Measurements from ENCODE around the gene GPR37. TPM values are rescaled to one million over a fixed set of nuclear protein-coding genes. Genes with fewer than 3 reads are reported as not detected.

GPR37 gene, protein sequence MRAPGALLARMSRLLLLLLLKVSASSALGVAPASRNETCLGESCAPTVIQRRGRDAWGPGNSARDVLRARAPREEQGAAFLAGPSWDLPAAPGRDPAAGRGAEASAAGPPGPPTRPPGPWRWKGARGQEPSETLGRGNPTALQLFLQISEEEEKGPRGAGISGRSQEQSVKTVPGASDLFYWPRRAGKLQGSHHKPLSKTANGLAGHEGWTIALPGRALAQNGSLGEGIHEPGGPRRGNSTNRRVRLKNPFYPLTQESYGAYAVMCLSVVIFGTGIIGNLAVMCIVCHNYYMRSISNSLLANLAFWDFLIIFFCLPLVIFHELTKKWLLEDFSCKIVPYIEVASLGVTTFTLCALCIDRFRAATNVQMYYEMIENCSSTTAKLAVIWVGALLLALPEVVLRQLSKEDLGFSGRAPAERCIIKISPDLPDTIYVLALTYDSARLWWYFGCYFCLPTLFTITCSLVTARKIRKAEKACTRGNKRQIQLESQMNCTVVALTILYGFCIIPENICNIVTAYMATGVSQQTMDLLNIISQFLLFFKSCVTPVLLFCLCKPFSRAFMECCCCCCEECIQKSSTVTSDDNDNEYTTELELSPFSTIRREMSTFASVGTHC
- not detected in 2 replicates for total RNA-seq

DNA sequence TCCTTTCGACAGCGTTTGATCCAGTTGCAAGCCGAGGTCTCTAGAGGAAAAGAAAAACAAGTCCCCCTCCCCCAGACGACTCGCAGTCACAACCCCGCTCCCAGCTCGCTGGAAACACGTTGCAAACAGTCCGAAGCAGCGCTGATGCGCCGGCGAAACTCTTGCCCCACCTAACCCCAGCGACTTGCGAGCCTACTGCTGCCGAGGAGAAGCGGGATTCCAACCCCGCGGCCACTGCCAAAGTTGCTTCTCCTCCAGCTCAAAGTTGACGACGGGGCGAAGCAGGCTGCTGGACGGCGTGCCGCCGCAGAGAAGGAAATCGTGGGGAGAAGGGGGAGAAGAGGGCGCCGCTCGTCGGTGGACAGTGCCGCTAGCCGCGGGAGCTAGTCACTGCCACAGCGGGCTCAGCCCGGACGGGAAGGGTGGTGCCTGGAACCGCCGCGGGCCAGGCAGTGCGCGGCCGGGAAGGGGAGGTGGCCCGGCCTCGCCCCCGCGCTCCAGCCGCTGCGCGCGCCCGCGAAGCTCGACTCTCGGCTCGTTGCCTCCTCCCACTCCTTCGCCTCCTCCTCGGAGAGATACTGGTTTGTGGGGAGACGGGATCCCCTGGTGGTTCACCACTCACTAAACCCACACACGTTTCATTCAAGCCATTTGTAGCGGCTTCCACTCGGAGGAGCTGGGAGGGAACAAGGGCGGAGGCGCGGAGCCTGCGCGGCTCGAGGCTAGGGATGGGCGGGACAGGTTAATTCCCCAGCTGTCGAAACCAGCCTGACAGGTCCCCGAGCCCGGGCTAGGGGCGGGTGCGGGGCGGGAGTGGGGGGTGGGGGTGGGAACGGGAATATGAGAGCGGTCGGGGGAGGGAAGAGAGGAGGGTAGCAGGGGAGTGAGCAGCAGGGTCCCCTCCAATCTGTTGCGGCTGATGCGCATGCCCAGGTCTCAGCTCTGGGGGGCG is at the start of gene GPR37:
Gene GPR37, minus strand, starts transcription at position 392 of the 952 bp plus-strand sequence. CDS start 816 bp downstream, outside the sequence.
- peak within 1 kb of the TSS; percentile 79 for H3K4me3 Mint-ChIP-seq (ENCODE audit: low read depth)
- H3K4me1 Mint-ChIP-seq (ENCODE audit: low read depth): peaks cover 9% of the 10 kb centered on the region
- peaks cover 73% of the 10 kb centered on the region for H3K27me3 Mint-ChIP-seq (ENCODE audit: low read depth)
- no peaks in the 10 kb centered on the region for H3K36me3 Mint-ChIP-seq (ENCODE audit: low read depth)
- peak; percentile 14 for DNase-seq (ENCODE audit: low spot score)
- intact Hi-C loops (cut with micrococcal nuclease): no loop called here
- no peak within 1 kb of the TSS for H3K27ac Mint-ChIP-seq
- no peaks in the 10 kb centered on the region for H3K9me3 Mint-ChIP-seq

DNA sequence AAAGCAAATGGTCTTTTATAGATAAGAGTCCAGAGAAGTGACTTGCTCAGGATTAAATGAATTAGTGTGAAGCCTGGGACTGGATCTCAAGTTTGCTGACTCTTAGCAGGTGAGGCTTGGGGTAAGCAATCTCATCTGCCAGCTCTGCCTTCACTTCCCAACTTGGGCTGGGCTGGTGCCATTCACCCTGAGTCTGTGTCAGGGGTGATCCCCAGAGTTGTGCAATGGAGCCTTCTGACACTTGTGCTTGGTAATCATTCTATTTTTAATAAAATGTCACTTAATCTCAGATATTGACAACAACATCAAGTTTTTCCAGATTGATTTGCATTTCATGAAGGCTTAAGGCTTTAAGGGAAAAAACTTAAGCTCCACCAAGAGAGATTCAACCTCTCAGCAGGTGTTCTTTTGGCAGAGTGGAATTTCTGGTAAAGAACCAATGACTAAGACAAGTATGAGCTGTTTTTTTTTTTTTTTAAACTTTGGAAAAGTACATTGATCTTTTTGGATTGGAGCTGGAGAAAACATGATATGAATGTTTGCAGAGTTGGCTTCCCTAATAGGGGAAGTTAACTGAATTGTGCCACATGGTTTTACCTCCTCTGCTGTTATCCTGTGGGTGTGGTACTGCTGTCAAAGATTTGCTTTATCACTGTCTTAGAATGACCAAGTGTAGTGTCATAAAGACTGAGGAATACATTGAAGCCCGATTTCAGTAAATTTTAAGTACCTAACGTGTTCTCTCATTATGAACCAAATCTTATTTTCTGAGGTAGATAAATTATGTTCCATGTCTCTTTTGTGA is 48.6 kb upstream of the GPR37 start:
- Mint-ChIP-seq H3K27ac (no peak overlapping the region), H3K9me3 (no peaks in the 10 kb centered on the region), H3K36me3 (ENCODE audit: low read depth) (no peaks in the 10 kb centered on the region), H3K27me3 (ENCODE audit: low read depth) (peaks cover 9% of the 10 kb centered on the region), H3K4me3 (ENCODE audit: low read depth) (no peak overlapping the region), H3K4me1 (ENCODE audit: low read depth) (no peaks in the 10 kb centered on the region)
- intact Hi-C loops (cut with micrococcal nuclease): no loop called here
- DNase-seq (ENCODE audit: low spot score): no peak

DNA sequence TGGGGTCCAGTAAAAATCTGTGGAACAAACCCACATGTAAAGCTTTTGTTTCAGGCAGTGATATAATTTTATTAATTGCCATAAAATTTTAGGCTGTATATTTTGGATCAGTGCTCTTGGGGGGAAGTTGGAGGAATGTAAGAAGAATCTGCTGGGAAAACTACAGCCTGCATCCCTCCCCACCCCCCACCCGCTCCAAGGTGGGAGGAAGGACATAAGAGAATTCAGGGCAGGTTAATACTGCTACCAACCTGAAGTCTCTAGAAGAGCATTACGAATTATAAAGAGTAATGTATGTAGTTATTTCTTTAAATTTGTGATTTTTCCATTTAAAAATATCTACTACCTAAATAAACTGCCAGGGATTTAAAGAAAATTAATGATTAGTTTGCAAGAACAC is 47.2 kb upstream of the GPR37 start:
- intact Hi-C loops (cut with micrococcal nuclease): no loop called here
- Mint-ChIP-seq H3K27ac (no peak overlapping the region), H3K27me3 (ENCODE audit: low read depth) (peaks cover 9% of the 10 kb centered on the region)

DNA sequence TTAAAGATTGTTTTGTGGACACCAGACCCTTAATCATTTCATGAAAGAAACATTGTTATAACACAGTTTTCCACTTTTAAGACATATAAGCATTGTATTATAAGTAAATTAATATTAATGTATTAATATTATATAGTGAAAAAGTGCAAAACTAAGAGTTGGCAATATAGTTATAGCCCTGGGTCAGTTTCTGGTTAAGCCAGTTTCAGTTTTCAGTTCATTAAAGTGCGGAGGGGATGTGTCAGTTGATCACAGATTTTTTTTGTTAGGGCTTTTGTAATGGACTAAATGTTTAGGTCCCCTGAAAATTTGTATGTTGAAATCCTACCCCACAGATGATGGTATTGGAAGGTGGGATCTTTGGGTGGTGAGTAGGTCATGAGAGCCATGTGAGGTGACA is 45.7 kb upstream of the GPR37 start:
- Mint-ChIP-seq H3K27ac (no peak overlapping the region), H3K4me3 (ENCODE audit: low read depth) (no peak overlapping the region), H3K36me3 (ENCODE audit: low read depth) (no peaks in the 10 kb centered on the region), H3K4me1 (ENCODE audit: low read depth) (no peaks in the 10 kb centered on the region), H3K27me3 (ENCODE audit: low read depth) (peaks cover 9% of the 10 kb centered on the region), H3K9me3 (no peaks in the 10 kb centered on the region)
- intact Hi-C loops (cut with micrococcal nuclease): no loop called here
- no peak for DNase-seq (ENCODE audit: low spot score)

More for the DNA sequence above, 47.2 kb upstream of the GPR37 start:
- Mint-ChIP-seq H3K9me3 (no peaks in the 10 kb centered on the region), H3K36me3 (ENCODE audit: low read depth) (no peaks in the 10 kb centered on the region), H3K4me1 (ENCODE audit: low read depth) (no peaks in the 10 kb centered on the region), H3K4me3 (ENCODE audit: low read depth) (no peak overlapping the region)
- no peak for DNase-seq (ENCODE audit: low spot score)

DNA sequence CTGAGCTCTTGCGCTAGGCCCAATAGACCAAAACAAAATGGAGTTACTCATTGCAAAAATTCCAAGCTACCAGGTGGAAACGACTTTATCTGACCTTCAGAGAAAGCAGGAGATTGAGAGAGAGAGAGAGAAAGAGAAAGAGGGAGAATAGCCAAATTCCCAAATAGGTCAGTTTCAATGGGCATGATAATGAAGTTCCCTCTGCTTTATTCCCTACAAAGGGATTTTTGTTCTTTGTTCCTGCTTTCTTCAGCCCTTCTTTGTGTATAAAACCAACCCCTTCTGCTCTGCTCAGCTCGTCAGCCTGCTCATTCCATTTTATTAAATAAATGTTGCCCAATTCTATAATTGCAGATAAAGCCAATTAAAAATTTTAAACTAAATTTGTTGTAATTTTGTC is 45.0 kb upstream of the GPR37 start:
- DNase-seq (ENCODE audit: low spot score): no peak
- Mint-ChIP-seq H3K4me3 (ENCODE audit: low read depth) (no peak overlapping the region), H3K27me3 (ENCODE audit: low read depth) (peaks cover 9% of the 10 kb centered on the region), H3K4me1 (ENCODE audit: low read depth) (no peaks in the 10 kb centered on the region), H3K27ac (no peak overlapping the region), H3K9me3 (no peaks in the 10 kb centered on the region), H3K36me3 (ENCODE audit: low read depth) (no peaks in the 10 kb centered on the region)
- intact Hi-C loops (cut with micrococcal nuclease): no loop called here

DNA sequence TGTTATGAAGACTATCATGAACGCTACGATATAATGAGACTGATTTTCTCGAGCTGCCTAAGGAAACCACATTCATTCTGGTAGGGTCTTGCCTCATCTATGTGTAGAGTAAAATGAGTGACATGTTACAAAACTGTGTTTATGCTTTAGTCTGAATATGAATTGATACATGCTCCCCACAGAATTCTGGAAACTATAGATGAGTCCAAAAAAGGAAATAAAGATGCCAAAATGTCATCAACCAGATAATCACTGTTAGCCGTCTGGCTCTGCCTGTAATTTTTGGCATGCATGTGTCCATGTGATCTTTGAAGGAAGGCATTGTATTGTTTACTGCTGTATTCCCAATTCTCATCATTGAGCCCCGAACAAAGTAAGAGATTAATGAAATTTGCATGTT is 42.6 kb upstream of the GPR37 start:
- Mint-ChIP-seq H3K4me1 (ENCODE audit: low read depth) (no peaks in the 10 kb centered on the region), H3K9me3 (no peaks in the 10 kb centered on the region), H3K27me3 (ENCODE audit: low read depth) (peaks cover 9% of the 10 kb centered on the region), H3K27ac (no peak overlapping the region), H3K4me3 (ENCODE audit: low read depth) (no peak overlapping the region), H3K36me3 (ENCODE audit: low read depth) (no peaks in the 10 kb centered on the region)
- DNase-seq (ENCODE audit: low spot score): no peak
- intact Hi-C loops (cut with micrococcal nuclease): no loop called here

DNA sequence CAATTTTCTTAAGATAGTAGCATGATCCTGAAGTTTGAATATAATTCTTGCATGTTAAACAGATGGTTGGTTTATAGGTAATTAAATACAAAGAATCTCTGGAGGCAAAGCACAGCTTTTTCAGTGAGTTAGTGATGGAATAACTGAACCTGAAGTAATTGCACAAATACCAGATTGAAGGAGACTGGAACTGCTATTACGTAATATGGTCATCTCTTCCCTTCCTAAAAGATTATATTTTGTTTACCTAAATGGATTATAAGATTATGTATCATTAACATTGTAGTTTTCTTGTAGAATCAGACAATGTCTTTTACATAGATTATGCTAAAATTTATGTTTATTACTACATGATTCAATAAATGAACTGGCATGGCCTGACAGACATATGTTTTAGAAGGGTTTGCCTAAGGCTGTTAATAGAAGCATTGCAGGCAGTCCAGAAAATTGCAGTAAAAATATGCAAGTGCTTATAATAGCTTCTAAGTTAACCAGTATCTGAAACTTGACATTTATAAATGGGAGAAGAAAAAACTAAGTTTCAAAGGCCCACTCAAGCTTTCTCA is 35.8 kb upstream of the GPR37 start:
- Mint-ChIP-seq H3K4me1 (ENCODE audit: low read depth) (no peaks in the 10 kb centered on the region), H3K27me3 (ENCODE audit: low read depth) (peaks cover 5% of the 10 kb centered on the region), H3K36me3 (ENCODE audit: low read depth) (no peaks in the 10 kb centered on the region), H3K27ac (no peak overlapping the region), H3K4me3 (ENCODE audit: low read depth) (no peak overlapping the region), H3K9me3 (no peaks in the 10 kb centered on the region)
- DNase-seq (ENCODE audit: low spot score): no peak
- intact Hi-C loops (cut with micrococcal nuclease): no loop called here

DNA sequence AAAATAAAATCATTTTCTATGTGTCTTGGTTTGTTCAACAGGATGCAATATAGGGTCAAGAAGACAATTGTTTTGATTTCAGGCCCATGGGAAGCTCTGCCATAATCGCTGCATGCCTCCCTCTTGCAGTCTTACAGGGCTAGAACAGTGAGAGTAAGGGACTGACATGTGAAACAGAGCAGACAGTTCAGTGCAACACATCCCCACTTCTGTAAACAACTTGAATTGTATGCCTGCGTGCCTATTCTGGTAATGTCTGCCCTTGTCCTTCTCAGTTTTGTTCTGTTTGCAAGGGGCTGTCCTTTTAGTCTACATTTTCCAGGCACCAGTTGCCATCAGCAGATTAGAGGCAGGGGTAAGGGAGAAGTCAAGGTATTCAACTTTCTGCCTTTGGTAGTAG is 34.8 kb upstream of the GPR37 start:
- DNase-seq (ENCODE audit: low spot score): no peak
- peaks cover 4% of the 10 kb centered on the region for H3K27me3 Mint-ChIP-seq (ENCODE audit: low read depth)
- H3K4me3 Mint-ChIP-seq (ENCODE audit: low read depth): no peak overlapping the region
- no peaks in the 10 kb centered on the region for H3K9me3 Mint-ChIP-seq
- H3K4me1 Mint-ChIP-seq (ENCODE audit: low read depth): no peaks in the 10 kb centered on the region
- intact Hi-C loops (cut with micrococcal nuclease): no loop called here
- no peaks in the 10 kb centered on the region for H3K36me3 Mint-ChIP-seq (ENCODE audit: low read depth)
- H3K27ac Mint-ChIP-seq: no peak overlapping the region

DNA sequence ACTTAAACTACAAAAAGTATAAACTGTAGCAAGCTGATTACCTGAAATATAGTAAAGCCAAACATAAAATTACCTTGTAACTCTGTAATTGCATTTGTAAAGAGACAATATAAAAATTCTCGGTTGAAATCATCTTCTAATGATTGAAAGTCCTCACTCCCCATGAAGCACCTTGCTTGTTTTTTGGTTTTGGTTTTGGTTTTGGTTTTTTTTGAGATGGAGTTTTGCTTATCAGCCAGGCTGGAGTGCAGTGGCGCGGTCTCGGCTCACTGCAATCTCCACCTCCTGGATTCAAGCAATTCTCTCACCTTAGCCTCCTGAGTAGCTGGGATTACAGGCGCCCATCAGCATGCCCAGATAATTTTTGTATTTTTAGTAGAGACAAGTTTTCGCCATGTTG is 33.9 kb upstream of the GPR37 start:
- no peak overlapping the region for H3K27ac Mint-ChIP-seq
- H3K4me1 Mint-ChIP-seq (ENCODE audit: low read depth): no peaks in the 10 kb centered on the region
- H3K4me3 Mint-ChIP-seq (ENCODE audit: low read depth): no peak overlapping the region
- peaks cover 2% of the 10 kb centered on the region for H3K27me3 Mint-ChIP-seq (ENCODE audit: low read depth)
- DNase-seq (ENCODE audit: low spot score): no peak
- intact Hi-C loops (cut with micrococcal nuclease): no loop called here
- H3K9me3 Mint-ChIP-seq: no peaks in the 10 kb centered on the region
- no peaks in the 10 kb centered on the region for H3K36me3 Mint-ChIP-seq (ENCODE audit: low read depth)

DNA sequence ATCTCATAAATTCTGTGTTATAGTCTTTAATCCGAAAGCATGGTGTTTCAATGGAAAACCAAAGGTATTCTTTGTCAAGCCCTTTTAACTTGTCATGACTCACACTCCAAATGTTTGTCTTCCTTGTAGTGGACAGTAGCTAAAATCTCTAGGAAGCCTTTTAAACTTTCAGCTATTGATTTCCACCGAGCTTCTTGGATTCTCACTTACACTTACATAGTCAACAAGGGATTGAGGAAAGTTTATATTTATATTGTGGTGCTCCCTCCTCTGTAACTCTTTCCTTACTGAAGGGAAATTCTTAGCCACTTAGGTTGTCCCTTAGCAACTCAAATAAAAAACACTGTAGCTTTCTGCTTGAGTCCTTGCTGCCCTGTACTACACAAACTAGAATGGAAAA is 31.2 kb upstream of the GPR37 start:
- Mint-ChIP-seq H3K36me3 (ENCODE audit: low read depth) (no peaks in the 10 kb centered on the region), H3K4me3 (ENCODE audit: low read depth) (no peak overlapping the region), H3K4me1 (ENCODE audit: low read depth) (no peaks in the 10 kb centered on the region), H3K27ac (no peak overlapping the region), H3K27me3 (ENCODE audit: low read depth) (peaks cover 4% of the 10 kb centered on the region), H3K9me3 (no peaks in the 10 kb centered on the region)
- DNase-seq (ENCODE audit: low spot score): no peak
- intact Hi-C loops (cut with micrococcal nuclease): no loop called here

DNA sequence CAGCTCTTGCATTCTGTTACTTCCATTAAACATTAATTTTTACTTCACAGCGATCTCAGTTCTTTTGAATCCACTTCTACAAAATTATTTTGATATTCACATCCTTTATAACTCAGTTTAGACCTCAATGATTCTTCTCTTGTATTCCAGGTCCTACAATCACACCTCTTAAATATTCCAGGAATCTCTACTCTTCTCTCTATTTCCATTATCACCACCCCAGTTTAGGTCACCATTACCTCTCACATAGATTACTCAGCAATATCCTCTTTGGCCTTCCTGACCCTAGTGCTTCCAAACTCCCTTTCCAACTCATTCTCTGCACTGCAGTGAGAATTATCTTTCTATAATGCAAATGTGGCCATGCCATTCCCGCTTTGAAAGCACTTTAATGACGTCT is 27.1 kb upstream of the GPR37 start:
- H3K4me1 Mint-ChIP-seq (ENCODE audit: low read depth): no peaks in the 10 kb centered on the region
- H3K9me3 Mint-ChIP-seq: no peaks in the 10 kb centered on the region
- peaks cover 7% of the 10 kb centered on the region for H3K27me3 Mint-ChIP-seq (ENCODE audit: low read depth)

DNA sequence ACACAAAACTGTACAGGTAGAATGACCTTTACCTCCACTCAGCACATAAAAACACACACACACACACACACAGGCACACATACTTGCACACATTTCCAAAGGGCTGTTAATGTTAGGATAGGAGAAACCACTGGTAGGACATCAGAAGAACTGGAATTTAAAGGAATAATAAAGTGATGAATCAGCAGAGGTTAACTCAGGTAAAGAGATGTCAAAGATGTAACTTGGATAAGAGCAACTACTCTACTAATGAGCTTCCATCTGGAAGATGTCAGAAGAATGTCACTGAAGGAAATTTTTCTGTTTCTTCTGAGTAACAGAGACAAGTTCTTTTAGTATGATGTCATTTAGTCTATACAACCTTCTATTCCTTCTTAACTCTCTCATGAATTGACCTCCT is 26.4 kb upstream of the GPR37 start:
- Mint-ChIP-seq H3K4me1 (ENCODE audit: low read depth) (no peaks in the 10 kb centered on the region), H3K27me3 (ENCODE audit: low read depth) (peaks cover 7% of the 10 kb centered on the region), H3K9me3 (no peaks in the 10 kb centered on the region), H3K4me3 (ENCODE audit: low read depth) (no peak overlapping the region), H3K27ac (no peak overlapping the region), H3K36me3 (ENCODE audit: low read depth) (no peaks in the 10 kb centered on the region)
- intact Hi-C loops (cut with micrococcal nuclease): no loop called here
- DNase-seq (ENCODE audit: low spot score): no peak

More for the DNA sequence above, 27.1 kb upstream of the GPR37 start:
- intact Hi-C loops (cut with micrococcal nuclease): no loop called here
- no peak overlapping the region for H3K4me3 Mint-ChIP-seq (ENCODE audit: low read depth)
- no peaks in the 10 kb centered on the region for H3K36me3 Mint-ChIP-seq (ENCODE audit: low read depth)
- DNase-seq (ENCODE audit: low spot score): no peak
- H3K27ac Mint-ChIP-seq: no peak overlapping the region

Measured in activated T-helper 2 cell treated with anti-CD3 and anti-CD28 coated beads, Interferon-gamma antibody, Interleukin-2, Interleukin-4, amounts not matched to agents 10 μg/mL and 5 μg/mL and 100 μg/mL, durations not matched to agents 14 hours and 24 hours and 36 hours (primary cell).